ENCODE measurements around the gene ASCL2.

Gene ASCL2

GRCh38 chr11:2297623-2298030 lies 27.2 kb upstream of the ASCL2 start:
- Histone ChIP-seq H3K4me3 (ENCODE audit: low read depth, low read length) (no peak overlapping the region), H3K27ac (ENCODE audit: low read depth, low read length) (no peak overlapping the region), H2BK5ac (ENCODE audit: low read depth, low read length, poor library complexity) (no peak overlapping the region), H3K9me3 (ENCODE audit: insufficient read depth, low read depth, low read length) (no peaks in the 10 kb centered on the region), H3K4me2 (ENCODE audit: low read length) (no peak overlapping the region), H3K4me1 (ENCODE audit: control insufficient read depth in 1 of 2, insufficient read depth in 2 of 2, low read length in 2 of 2) (no peaks in the 10 kb centered on the region), H3K14ac (ENCODE audit: low read length) (no peak overlapping the region), H3K79me2 (ENCODE audit: control insufficient read depth, insufficient read depth, low read length, poor library complexity) (no peaks in the 10 kb centered on the region), H2AFZ (ENCODE audit: insufficient read depth, low read length, poor library complexity) (no peak overlapping the region), H3K36me3 (ENCODE audit: control insufficient read depth in 1 of 2, insufficient read depth in 2 of 2, low read length in 2 of 2) (no peaks in the 10 kb centered on the region), H4K12ac (ENCODE audit: low read depth, low read length) (no peak overlapping the region), H2BK120ac (ENCODE audit: insufficient read depth, low read length, poor library complexity) (no peak overlapping the region), H3K9ac (ENCODE audit: low read length) (no peak overlapping the region), H2AK5ac (ENCODE audit: low read length) (no peak overlapping the region), H3K23ac (ENCODE audit: low read length) (no peak overlapping the region), H4K91ac (ENCODE audit: low read depth, low read length) (no peak overlapping the region), H2BK12ac (ENCODE audit: low read length) (no peak overlapping the region), H3K27me3 (ENCODE audit: insufficient read depth, low read length) (no peaks in the 10 kb centered on the region), H4K8ac (ENCODE audit: low read depth, low read length) (no peak overlapping the region), H3K18ac (ENCODE audit: low read length) (no peak overlapping the region), H3K79me1 (ENCODE audit: low read length) (no peaks in the 10 kb centered on the region), H3K4ac (ENCODE audit: low read depth, low read length) (no peak overlapping the region)
- DNase-seq: no peak
- WGBS (ENCODE audit: extremely low coverage, insufficient coverage, insufficient read length): no CpG with 5 or more reads among the region's 1 CpG

- no peak for DNase-seq
- WGBS (ENCODE audit: extremely low coverage, insufficient coverage, insufficient read length): no CpG with 5 or more reads among the region's 13 CpGs
These were observed 26.7 kb upstream of the ASCL2 start for GRCh38 chr11:2296913-2297622.

GRCh38 chr11:2295971-2296912 lies 25.9 kb upstream of the ASCL2 start:
- Histone ChIP-seq H2BK120ac (ENCODE audit: insufficient read depth, low read length, poor library complexity) (no peak overlapping the region), H3K9ac (ENCODE audit: low read length) (no peak overlapping the region), H2AK5ac (ENCODE audit: low read length) (no peak overlapping the region), H2AFZ (ENCODE audit: insufficient read depth, low read length, poor library complexity) (no peak overlapping the region), H3K36me3 (ENCODE audit: control insufficient read depth in 1 of 2, insufficient read depth in 2 of 2, low read length in 2 of 2) (no peaks in the 10 kb centered on the region), H3K14ac (ENCODE audit: low read length) (no peak overlapping the region), H3K9me3 (ENCODE audit: insufficient read depth, low read depth, low read length) (no peaks in the 10 kb centered on the region), H3K4me2 (ENCODE audit: low read length) (no peak overlapping the region), H4K91ac (ENCODE audit: low read depth, low read length) (no peak overlapping the region), H2BK12ac (ENCODE audit: low read length) (no peak overlapping the region), H3K27me3 (ENCODE audit: insufficient read depth, low read length) (no peaks in the 10 kb centered on the region), H3K23ac (ENCODE audit: low read length) (no peak overlapping the region), H3K4me3 (ENCODE audit: low read depth, low read length) (peak overlapping the region; percentile 45), H3K4ac (ENCODE audit: low read depth, low read length) (no peak overlapping the region), H3K27ac (ENCODE audit: low read depth, low read length) (no peak overlapping the region), H2BK5ac (ENCODE audit: low read depth, low read length, poor library complexity) (no peak overlapping the region), H3K18ac (ENCODE audit: low read length) (no peak overlapping the region), H3K4me1 (ENCODE audit: control insufficient read depth in 1 of 2, insufficient read depth in 2 of 2, low read length in 2 of 2) (no peaks in the 10 kb centered on the region), H4K12ac (ENCODE audit: low read depth, low read length) (no peak overlapping the region), H3K79me1 (ENCODE audit: low read length) (no peaks in the 10 kb centered on the region), H4K8ac (ENCODE audit: low read depth, low read length) (no peak overlapping the region), H3K79me2 (ENCODE audit: control insufficient read depth, insufficient read depth, low read length, poor library complexity) (no peaks in the 10 kb centered on the region)
- no peak for DNase-seq
- no CpG with 5 or more reads among the region's 17 CpGs for WGBS (ENCODE audit: extremely low coverage, insufficient coverage, insufficient read length)

More at GRCh38 chr11:2296913-2297622, 26.7 kb upstream of the ASCL2 start:
- Histone ChIP-seq H2AFZ (ENCODE audit: insufficient read depth, low read length, poor library complexity) (no peak overlapping the region), H3K23ac (ENCODE audit: low read length) (no peak overlapping the region), H2BK120ac (ENCODE audit: insufficient read depth, low read length, poor library complexity) (no peak overlapping the region), H3K27me3 (ENCODE audit: insufficient read depth, low read length) (no peaks in the 10 kb centered on the region), H3K79me1 (ENCODE audit: low read length) (no peaks in the 10 kb centered on the region), H2BK12ac (ENCODE audit: low read length) (no peak overlapping the region), H4K8ac (ENCODE audit: low read depth, low read length) (no peak overlapping the region), H3K4me2 (ENCODE audit: low read length) (no peak overlapping the region), H3K27ac (ENCODE audit: low read depth, low read length) (no peak overlapping the region), H3K9ac (ENCODE audit: low read length) (no peak overlapping the region), H3K14ac (ENCODE audit: low read length) (no peak overlapping the region), H3K4ac (ENCODE audit: low read depth, low read length) (no peak overlapping the region), H3K18ac (ENCODE audit: low read length) (no peak overlapping the region), H3K4me1 (ENCODE audit: control insufficient read depth in 1 of 2, insufficient read depth in 2 of 2, low read length in 2 of 2) (no peaks in the 10 kb centered on the region), H3K36me3 (ENCODE audit: control insufficient read depth in 1 of 2, insufficient read depth in 2 of 2, low read length in 2 of 2) (no peaks in the 10 kb centered on the region), H3K4me3 (ENCODE audit: low read depth, low read length) (no peak overlapping the region), H4K12ac (ENCODE audit: low read depth, low read length) (no peak overlapping the region), H3K9me3 (ENCODE audit: insufficient read depth, low read depth, low read length) (no peaks in the 10 kb centered on the region), H2BK5ac (ENCODE audit: low read depth, low read length, poor library complexity) (no peak overlapping the region), H3K79me2 (ENCODE audit: control insufficient read depth, insufficient read depth, low read length, poor library complexity) (no peaks in the 10 kb centered on the region), H4K91ac (ENCODE audit: low read depth, low read length) (no peak overlapping the region), H2AK5ac (ENCODE audit: low read length) (no peak overlapping the region)

GRCh38 chr11:2294926-2295290 lies 24.5 kb upstream of the ASCL2 start:
- H4K8ac ChIP-seq (ENCODE audit: low read depth, low read length): no peak overlapping the region
- no peaks in the 10 kb centered on the region for H3K36me3 ChIP-seq (ENCODE audit: control insufficient read depth in 1 of 2, insufficient read depth in 2 of 2, low read length in 2 of 2)
- no peak overlapping the region for H2BK5ac ChIP-seq (ENCODE audit: low read depth, low read length, poor library complexity)
- no peak overlapping the region for H4K12ac ChIP-seq (ENCODE audit: low read depth, low read length)
- H3K27ac ChIP-seq (ENCODE audit: low read depth, low read length): no peak overlapping the region
- no peak overlapping the region for H3K18ac ChIP-seq (ENCODE audit: low read length)
- no peak overlapping the region for H3K4me2 ChIP-seq (ENCODE audit: low read length)
- H2AK5ac ChIP-seq (ENCODE audit: low read length): no peak overlapping the region
- no peak overlapping the region for H3K4ac ChIP-seq (ENCODE audit: low read depth, low read length)
- DNase-seq: no peak
- no peak overlapping the region for H3K14ac ChIP-seq (ENCODE audit: low read length)
- no peaks in the 10 kb centered on the region for H3K9me3 ChIP-seq (ENCODE audit: insufficient read depth, low read depth, low read length)
- no peak overlapping the region for H2BK12ac ChIP-seq (ENCODE audit: low read length)
- no peak overlapping the region for H4K91ac ChIP-seq (ENCODE audit: low read depth, low read length)
- H3K79me2 ChIP-seq (ENCODE audit: control insufficient read depth, insufficient read depth, low read length, poor library complexity): no peaks in the 10 kb centered on the region
- no peaks in the 10 kb centered on the region for H3K79me1 ChIP-seq (ENCODE audit: low read length)
- H2BK120ac ChIP-seq (ENCODE audit: insufficient read depth, low read length, poor library complexity): no peak overlapping the region
- H3K4me1 ChIP-seq (ENCODE audit: control insufficient read depth in 1 of 2, insufficient read depth in 2 of 2, low read length in 2 of 2): no peaks in the 10 kb centered on the region
- WGBS (ENCODE audit: extremely low coverage, insufficient coverage, insufficient read length): no CpG with 5 or more reads among the region's 8 CpGs
- H3K27me3 ChIP-seq (ENCODE audit: insufficient read depth, low read length): no peaks in the 10 kb centered on the region
- no peak overlapping the region for H3K23ac ChIP-seq (ENCODE audit: low read length)
- H2AFZ ChIP-seq (ENCODE audit: insufficient read depth, low read length, poor library complexity): no peak overlapping the region
- no peak overlapping the region for H3K4me3 ChIP-seq (ENCODE audit: low read depth, low read length)
- H3K9ac ChIP-seq (ENCODE audit: low read length): no peak overlapping the region
